Activated T-helper 1 cell treated with anti-CD3 and anti-CD28 coated beads, Interleukin-2, amount 50 U/mL, for 16 hours (primary cell): Measurements from ENCODE around the gene SSR3.

Experiments
- DNase-seq, 2 donors: peaks; one replicate each; pipeline ENCODE4 v3.0.0-alpha.2; 2020; ENCODE audit warnings: low read depth in 1 of 2, low spot score in 1 of 2

SSR3 gene

DNA sequence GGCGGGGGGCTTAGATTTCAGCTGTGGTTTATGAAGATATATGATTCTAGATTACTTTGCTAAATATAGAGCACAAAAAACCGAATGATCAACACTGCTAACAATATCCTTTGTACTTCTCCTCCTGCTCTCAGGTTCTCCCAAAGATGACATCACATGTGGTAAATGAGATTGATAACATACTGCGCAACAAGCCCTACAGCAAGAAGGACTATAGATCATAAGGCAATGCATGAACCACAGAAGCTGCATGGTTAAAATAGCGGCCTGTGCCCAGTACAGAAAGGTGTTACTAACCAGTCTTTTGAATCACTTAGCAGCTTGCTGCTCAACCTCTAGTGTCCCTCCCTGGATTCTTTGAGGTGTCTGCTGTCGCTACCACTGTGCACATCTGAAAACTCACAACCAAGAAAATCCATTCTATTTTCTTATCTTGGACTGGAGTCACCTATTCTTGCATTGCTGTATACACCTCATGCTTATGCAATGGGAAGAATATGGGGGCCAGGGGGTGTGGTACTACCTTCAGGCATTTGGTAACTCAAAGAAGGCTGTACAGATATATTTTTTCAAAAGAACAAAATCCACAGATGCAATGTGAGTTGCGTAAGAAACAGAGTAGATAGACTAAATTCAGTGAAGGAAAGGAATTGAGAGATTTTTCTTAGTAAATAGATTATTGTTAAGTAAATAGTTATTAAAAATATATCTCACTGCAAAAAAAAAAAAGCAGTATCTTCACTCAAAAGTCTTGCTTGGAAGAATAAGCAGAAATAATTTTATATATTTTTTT lies 18.2 kb downstream of the SSR3 start:
- no peak for DNase-seq

DNA sequence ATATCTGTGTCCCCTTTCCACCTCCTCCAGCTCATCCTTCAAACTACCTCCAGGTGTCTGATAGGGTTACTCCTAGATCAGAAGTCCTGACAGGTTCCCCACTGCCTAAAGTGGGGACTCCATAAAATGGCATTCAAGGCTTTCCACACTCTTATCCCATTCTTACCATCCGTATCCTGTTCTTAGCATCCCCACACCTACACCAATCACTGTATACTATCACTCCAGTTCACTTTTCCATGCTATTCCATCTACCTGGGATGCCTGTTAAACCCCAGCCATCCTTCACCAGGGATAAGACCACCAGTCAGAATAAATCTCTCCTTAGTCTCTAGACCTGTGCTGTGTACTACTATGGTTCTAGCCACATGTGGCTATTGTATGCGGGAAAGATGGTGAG lies 19.1 kb downstream of the SSR3 start:
- no peak for DNase-seq

DNA sequence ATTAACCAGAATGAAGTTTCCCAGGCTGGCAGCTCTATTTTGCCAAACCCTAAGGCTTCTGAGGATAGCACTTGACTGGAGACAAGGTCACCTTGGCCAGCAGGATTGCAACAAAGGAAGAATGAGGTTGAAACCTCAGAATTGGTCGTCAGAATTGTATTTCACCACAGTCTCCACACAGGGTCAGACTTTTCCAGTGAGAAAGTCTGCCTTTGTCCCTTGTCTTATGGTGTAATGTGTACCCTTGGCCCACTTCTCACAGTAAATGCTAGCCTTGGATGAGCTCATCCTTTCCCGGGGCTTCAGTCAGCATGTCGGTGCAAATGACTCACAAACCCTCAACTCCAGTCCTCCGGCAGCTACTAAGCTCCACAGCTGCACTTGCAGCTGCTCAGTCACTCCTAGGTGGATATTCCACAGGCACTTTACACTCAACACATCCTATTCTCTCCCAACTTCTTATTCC lies 19.7 kb downstream of the SSR3 start:
- DNase-seq: no peak

DNA sequence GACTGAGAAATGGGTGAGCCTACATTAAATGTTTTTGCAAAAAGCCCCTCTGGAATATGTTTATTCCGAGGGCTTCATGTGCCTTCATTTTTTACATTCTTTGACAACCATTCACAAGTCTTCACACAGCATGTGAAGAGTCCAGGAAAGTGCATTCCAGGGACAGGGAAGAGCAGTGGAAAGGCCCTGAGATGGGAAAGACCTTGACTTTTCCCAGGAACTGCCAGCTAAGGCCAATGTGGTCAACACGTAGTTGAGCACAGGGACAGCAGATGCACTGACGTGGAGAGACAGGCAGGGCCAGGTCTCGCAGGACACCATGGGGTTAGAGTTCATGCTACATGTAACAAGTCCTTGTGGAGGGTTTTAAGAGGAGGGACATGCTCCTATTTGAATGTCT lies 21.7 kb downstream of the SSR3 start:
- no peak for DNase-seq

DNA sequence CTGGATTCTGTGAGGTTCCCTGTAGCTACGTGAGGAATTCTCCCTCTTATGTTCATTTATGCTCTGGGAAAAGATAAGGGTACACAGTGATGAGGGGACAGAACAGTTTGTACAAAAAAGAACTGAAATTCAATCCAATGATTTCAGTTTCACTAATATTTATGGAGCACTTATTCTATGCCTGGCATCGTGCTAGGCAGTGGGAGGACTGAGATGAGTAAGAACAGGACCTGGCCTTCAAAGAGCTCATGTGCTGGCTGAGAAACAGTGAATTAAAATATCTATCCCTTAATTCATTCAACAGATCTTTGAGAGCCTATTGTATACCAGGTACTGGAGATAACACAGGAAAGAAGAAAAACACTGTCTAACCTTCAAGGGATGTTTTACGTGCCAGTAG lies 22.2 kb downstream of the SSR3 start:
- DNase-seq: no peak

DNA sequence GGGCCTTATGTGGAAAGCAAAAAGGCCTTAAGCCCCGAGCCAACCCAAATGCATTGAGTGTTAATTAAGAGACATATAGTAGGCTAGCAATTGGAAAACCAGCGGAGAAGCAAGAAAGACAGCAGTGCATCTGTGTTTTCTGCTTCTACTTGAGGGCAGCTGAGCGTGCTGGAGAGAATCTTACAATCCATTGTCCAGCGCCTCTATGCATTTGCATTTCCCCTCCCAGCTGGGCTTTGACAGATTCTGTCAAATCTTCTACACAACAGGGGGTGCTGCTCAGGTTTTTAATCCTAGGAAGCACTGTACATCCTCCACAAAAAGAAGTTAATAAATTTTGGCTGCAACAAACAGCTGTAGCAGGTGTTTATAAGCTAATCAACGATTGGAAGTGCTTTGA lies 23.9 kb downstream of the SSR3 start:
- DNase-seq: no peak

DNA sequence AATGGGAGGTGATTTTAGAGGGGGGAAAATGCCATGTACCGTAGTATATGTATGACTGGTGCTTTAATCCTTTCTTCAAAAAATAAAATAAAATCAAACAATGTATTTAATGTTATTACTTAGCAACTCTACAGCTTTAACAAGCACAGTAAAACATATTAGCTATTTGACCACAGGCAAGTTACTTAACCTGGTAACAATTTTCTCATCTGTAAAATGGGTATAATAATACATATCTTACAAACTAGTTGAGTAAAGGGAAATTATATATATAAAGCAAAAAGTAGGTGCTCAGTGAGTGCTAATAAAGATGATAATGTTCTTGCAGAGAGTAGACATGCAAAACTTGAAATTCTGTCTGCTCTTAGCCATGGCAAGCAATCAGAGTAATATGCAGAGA lies 27.9 kb downstream of the SSR3 start:
- DNase-seq: no peak

DNA sequence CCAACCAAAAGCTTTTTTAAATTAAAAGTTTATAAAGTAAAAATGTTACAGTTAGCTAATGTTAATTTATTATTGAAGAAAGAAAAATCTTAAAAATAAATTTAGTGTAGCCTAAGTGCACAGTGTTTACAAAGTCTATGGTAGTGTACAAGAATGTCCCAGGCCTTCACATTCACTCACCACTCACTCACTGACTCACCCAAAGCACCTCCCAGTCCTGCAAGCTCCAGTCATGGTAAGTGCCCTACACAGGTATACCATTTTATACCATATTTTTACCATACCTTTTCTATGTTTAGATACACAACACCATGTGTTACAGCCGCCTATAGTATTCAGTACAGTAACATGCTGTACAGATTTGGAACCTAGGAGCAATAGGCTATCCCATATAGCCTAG lies 29.1 kb downstream of the SSR3 start:
- DNase-seq: no peak

DNA sequence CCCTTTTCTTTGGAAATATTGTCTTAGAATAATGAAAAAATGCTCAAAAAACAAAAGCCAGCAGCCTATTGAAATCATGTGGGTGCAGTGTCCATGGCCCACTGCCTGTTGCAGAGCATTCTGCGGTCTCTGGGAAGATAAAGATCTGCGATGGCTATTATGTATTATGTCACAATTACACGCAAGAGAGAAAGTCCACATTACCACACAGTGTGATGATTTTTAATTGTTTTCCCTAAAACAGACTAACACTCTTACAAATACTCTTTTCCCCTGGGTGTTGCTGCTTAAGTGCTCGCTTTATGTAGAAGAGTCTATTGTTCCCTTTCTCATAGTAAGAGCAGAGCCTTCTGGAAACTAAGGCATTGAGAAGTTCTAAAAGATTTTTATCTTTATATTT lies 32.2 kb downstream of the SSR3 start:
- DNase-seq: no peak

DNA sequence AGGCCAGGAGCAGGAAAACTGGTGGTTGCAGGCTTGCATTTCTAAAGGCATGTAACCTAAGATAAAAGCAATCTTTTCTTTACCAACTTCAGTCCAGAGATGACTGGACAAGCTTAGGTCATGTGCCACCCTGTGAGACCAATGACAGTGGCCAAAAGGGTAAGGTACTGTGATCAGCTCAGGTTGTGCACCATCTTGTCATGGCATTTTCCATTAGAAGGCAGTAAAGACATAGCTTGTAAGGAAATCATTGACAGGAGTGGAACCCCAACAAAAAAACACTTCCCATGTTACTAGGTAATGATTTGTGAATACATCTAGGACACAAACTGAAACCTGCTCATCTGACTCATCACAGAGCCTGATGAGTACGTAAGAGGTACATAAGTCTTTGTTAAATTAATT lies 35.2 kb downstream of the SSR3 start:
- DNase-seq: no peak

DNA sequence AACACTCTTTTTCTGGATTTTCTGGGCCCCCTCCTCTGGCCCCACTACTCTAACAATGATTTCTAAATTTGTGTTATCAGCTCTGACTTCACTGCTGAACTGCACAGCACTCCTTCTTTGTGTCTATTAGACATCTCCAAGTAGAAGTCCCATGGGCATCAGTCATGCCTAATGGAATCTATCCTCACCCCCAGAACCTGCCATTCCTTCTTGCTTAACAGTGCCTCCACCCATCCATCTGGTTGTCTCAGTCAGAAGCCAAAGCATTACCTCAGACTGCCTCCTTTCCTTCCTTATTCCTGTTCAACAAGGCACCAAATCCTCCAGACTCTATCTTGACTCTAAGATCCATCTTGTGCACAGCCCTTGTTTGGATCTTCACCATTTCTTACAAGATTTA lies 36.2 kb downstream of the SSR3 start:
- no peak for DNase-seq

DNA sequence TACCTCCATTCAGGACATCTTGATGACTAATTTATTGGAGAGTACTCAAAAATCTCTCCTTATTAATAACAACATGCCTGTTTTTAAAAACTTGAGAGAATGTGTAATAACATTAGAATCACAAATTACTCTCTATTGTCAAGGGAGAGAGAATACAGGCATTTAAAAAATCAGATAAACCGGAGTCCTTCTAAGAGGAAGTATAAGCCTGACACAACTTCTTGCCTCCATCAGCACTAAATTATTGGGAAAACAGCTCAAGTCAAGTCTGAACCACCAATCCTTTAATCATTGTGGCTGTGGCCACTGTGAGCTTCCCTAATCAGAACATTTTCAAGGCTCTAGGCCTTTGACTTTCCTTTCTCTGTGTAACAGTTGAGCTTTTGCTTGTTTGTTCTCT lies 38.0 kb downstream of the SSR3 start:
- no peak for DNase-seq

DNA sequence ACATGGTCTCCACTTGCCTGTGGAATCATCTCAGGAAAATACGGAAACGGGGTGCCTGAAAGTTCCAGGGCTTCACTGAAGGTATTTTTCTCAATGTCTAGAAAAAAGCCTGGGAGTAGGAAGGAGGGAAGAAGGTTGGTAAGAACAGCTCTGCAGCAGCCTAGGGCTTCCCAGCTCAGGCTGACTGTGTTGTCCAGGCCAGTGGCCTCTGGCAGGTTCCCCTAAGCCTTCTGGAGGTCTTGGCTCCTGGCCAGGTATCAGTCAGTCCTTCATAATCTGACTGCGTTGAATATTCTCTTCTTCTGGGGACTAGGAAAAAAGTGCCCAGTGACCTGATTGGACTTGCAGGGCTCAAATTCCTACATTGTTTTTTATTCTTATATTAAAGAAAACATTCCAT lies 38.6 kb downstream of the SSR3 start:
- no peak for DNase-seq

DNA sequence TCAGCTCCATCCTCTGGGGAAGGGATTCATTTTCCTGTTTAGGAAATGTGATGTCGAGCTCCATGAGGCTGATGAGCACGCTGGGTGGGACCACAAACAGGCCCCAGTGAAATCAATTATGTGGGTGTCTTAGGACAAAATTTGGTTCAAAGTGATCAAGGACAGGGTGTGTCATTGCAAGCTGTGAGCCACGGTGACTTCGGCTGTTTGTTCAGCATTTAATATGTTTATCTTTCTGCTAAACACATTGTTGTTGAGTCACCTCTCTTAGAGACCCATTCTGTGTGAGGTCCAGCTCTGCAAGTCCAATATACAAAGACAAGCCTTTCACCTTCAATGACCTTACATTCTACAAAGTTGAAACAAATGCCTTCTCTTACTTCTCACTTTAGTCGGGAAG lies 41.3 kb downstream of the SSR3 start:
- DNase-seq: no peak

DNA sequence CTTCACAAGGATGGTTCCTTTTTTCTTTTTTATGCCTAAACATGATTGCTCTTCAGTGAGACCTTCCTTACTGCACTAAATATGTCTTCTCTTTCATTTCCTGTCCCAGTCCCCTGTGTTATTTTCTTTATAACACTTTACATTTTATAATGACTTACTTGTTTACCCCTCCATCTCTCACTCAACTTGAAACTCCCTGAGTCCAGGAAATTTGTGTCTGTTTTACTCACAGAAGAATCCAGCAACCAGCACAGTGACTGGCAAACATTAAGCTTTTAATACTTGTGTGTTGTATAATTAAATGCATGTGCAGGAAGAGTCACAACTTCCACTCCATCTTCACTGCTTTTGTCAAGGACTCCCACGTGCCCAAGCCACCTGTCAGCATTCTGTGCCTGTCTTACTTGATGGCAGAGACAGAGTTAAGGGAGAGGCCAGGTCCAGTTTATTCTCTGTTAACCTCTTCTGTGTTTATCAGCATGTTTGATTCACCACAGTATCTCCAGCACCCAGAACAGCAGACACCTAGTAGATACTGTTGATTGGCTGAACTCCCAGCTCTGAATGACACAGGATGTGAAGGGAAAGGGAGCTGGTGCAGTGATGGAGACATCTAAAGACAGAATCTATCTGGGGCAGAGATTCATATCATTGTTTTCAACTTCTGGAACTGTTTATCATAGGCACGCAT lies 42.8 kb downstream of the SSR3 start:
- DNase-seq: no peak

DNA sequence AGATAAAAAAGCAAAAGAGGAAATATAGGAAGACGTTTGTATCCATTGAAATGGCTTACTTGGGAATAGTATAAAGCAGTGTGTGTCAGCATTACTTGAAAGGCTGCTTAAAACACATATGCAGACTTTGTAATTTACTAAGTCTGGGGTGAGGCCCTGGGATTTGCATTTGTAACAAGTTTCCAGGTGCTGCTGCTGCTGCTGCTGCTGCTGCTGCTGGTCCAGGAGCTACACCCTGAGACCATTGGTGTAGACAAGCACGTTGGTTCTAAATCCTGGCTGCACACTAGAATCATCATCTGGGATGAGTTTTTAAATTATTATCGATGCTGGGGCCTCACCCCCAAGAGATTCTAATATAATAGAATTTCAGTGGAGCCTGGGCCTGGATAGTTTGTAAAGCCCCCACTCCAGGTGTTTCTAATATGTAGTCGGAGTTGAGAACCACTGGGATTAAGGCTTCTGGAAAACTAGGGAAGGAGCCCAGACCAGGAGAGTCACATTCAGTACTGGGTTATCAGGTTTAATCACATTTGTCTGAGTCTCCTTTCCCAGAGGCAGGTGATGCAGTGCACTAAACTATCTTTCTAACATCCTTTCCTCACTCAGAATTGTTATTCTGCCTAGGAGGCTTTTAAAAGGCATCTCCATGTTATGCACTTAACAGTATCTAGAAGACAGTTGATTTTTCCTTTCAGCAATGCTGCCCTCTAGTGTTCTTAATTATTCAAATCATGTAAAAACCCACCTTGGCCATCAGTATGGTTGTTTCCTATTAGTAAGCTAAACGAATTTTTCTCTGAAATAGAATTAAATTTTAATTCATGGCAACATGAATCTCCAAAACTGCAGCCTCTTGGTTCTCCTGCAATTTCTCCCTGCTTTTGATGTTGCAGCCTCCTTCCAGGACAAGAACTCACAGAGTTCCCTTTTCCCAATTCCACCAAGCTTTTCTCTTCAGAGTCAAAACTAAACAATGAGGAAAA lies 45.4 kb downstream of the SSR3 start:
- DNase-seq: no peak

DNA sequence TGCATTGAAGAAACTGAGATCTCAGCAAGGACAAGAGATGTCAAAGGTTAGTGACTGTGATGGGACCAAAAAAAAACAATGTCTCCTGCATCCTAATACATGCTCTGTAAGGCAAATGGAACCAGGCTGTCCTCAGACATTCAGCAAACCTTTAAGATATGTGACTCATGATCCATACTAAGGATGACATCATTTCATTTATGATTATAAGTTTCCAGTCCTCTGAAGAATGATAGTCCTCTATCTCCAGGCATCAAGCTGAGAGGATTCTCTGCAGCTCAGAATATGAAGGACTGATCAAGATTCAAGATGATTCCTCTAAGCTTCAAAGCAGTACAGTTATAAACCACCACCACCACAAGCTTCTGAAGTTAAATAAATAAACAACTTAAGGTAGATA lies 47.6 kb downstream of the SSR3 start:
- no peak for DNase-seq

DNA sequence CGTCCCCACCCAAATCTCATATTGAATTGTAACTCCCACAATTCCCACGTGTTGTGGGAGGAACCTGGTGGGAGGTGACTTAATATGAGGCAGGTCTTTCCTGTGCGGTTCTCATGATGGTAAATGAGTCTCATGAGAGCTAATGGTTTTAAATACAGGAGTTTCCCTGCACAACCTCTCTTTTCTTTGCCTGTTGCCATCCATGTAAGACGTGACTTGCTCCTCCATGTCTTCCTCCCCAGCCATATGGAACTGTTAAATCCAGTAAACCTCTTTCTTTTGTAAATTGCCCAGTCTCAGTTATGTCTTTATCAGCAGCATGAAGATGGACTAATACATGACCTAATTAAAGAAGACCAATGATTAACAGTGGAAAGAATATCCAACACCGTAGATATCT lies 56.6 kb downstream of the SSR3 start:
- no peak for DNase-seq

DNA sequence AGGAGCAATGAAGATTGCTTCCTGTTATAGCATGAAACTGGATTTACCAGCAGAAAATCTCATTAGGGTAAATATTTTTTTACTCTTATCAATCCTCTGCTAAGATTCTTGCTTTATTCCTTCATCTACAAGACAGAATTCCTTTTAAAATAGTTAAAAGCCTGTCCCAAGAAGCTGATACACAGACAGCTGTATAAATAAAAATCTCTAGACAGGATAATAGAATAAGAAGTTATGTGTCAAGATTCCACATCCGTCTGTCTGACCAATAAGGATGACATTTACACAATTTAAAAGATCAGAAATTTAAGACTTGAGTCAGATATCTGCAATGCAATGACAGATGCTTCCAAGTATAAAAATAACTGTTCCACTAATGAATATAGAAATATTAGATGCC lies 57.6 kb downstream of the SSR3 start:
- no peak for DNase-seq

DNA sequence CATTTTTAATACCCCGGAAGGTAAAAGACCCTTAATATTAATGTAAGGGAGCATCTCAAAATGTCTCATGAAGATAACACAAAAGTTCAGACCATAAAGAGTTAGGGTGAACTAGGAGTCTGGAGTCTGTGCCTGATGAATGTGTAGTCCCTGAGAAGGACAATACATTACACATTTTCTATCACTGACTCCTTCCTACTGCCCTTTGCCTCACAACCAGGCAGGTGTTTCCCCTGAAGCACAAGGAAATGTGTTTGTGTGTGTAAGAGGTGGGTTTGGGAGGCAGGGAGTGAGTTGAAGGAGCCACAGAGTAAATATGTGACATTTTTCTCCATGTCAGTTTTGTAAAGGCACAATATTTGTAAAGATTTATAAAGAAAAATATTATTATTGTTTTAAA lies 59.1 kb downstream of the SSR3 start:
- DNase-seq: no peak

DNA sequence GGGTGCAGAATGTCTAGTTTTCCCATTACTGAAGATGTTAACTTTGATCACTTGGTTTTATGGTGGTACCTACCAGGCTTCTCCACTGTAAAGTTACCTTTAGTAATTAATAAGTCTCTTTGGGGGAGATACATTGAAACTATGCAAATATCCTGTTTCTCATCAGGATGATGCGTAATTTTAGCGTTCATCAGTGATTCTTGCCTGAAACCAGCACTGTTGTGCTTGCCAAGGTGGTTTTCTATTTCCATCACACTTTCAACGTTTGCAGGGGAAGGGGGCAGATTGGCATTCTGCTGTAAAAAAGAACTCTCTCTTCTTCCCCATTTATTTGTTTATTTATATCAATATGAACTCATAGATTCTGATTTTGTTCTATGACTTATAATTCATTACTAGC lies 61.0 kb downstream of the SSR3 start:
- DNase-seq: no peak

DNA sequence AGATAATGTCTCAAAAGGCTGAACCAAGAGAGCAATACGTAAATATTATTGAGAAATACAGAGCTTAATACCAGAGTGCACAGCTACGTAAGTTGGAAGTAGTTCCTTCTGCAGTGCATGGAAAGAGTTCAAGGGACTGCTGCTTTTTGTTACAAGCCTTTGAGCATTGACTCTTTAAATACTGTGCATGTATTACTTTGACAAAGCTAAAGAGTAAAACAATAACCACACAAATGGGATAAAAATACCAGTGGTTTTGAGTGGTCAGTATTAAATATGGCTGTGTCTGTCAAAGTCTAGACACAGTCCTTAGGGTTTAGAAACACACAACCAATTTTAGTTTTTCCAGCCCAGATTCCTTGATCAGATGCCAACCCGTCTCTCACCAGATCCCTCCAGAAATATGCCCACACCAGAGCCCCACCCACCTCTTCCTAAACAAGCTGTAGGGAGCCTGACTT lies 62.1 kb downstream of the SSR3 start:
- DNase-seq: no peak
